ENCODE measurements around the gene LMAN2.

DNA sequence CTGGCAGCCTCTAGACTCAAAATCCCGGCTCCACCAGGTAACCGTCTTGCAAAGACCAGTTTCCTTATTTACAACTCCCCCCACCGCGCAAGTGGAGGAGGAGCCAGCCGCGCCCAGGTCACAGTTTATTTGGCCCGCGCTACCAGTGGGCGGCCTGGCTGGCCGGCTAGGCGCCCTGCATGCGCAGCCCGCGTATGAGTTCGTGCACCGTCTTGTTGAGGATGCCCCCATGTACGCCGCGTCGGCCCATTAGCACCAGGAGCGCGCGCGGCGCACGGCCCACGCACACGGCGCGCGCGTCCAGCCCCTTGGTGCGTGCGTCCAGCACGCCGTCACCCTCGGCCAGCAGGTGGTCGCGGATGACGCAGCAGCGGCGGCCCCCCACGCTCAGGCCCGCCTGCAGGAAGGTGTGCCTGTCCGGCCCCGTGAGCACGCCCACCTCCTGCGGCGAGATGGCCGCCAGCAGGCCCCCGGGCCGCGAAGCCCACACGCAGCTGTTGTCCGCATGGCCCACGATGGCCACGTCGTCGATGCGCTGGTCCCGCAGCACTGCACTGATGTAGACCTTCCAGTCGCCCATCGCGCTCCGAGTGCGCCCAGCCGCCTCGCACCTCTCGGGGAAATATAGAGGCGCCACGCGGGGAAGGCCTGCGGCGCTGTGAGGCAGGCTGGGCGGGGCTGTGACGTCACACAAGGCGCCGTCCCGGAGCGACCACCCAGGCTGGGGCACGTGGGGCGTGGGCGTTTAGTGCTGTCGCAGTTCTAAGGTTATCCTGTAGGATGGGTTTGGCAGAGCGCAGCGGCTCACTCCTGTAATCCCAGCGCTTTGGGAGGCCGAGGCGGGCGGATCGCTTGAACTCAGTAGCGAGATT is 48.8 kb upstream of the LMAN2 start, which contains the start of gene PFN3:
- TF ChIP-seq, protein P1, sequence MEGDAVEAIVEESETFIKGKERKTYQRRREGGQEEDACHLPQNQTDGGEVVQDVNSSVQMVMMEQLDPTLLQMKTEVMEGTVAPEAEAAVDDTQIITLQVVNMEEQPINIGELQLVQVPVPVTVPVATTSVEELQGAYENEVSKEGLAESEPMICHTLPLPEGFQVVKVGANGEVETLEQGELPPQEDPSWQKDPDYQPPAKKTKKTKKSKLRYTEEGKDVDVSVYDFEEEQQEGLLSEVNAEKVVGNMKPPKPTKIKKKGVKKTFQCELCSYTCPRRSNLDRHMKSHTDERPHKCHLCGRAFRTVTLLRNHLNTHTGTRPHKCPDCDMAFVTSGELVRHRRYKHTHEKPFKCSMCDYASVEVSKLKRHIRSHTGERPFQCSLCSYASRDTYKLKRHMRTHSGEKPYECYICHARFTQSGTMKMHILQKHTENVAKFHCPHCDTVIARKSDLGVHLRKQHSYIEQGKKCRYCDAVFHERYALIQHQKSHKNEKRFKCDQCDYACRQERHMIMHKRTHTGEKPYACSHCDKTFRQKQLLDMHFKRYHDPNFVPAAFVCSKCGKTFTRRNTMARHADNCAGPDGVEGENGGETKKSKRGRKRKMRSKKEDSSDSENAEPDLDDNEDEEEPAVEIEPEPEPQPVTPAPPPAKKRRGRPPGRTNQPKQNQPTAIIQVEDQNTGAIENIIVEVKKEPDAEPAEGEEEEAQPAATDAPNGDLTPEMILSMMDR (optimal IDR thresholded peaks at IDR 0.05 in 1 of 3, IDR thresholded peaks at IDR 0.05 in 1 of 3, conservative IDR thresholded peaks at IDR 0.05 in 1 of 3; ENCODE audit: extremely low read depth in 1 of 3, insufficient read depth in 2 of 3, low read length in 3 of 3), result no peak
- TF ChIP-seq EZH2 (IDR thresholded peaks at IDR 0.05; ENCODE audit: low read length), result no peak
